ENCODE data around the gene AHI1. TPM values are rescaled to one million over a fixed set of nuclear protein-coding genes. Genes with fewer than 3 reads are reported as not detected.
"Not testable (repeated sequence)": the region's sequence is repeated elsewhere in the genome, so short reads cannot be mapped to it uniquely, and the experiment has no call there.

Gene AHI1
- total RNA-seq, 1 donor from 2014 or later, result 5.2 TPM

DNA sequence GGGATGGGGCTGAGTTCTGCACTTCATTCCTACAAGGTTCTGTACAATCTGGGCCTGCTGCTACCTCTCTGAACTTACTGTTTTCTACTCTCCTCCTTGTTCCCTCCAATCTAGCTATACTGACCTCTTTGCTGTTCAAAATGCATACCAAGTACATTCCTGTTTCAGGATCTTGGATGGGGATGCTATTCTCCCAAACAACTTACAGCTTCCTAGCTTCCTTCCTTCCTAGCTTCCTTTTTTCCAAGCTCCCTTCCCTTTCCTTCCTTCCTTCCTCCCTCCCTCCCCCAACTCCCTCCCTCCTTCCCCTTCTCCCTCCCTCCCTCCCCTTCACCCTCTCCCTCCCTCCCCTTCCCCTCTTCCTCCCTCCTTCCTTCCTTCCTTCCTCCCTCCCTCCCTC is 117.9 kb downstream of the AHI1 start:
- Histone ChIP-seq H3K4me3 (ENCODE audit: low read depth, low read length) (no peak overlapping the region), H3K27me3 (ENCODE audit: control insufficient read depth, insufficient read depth, low read length) (no peaks in the 10 kb centered on the region), H3K36me3 (ENCODE audit: control insufficient read depth, insufficient read depth, low read length) (no peaks in the 10 kb centered on the region)
- no peak for DNase-seq (ENCODE audit: low read depth)
- TF ChIP-seq, protein P1, sequence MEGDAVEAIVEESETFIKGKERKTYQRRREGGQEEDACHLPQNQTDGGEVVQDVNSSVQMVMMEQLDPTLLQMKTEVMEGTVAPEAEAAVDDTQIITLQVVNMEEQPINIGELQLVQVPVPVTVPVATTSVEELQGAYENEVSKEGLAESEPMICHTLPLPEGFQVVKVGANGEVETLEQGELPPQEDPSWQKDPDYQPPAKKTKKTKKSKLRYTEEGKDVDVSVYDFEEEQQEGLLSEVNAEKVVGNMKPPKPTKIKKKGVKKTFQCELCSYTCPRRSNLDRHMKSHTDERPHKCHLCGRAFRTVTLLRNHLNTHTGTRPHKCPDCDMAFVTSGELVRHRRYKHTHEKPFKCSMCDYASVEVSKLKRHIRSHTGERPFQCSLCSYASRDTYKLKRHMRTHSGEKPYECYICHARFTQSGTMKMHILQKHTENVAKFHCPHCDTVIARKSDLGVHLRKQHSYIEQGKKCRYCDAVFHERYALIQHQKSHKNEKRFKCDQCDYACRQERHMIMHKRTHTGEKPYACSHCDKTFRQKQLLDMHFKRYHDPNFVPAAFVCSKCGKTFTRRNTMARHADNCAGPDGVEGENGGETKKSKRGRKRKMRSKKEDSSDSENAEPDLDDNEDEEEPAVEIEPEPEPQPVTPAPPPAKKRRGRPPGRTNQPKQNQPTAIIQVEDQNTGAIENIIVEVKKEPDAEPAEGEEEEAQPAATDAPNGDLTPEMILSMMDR (IDR thresholded peaks at IDR 0.05; ENCODE audit: insufficient read depth, low read length, poor library complexity, severe bottlenecking), result no peak

DNA sequence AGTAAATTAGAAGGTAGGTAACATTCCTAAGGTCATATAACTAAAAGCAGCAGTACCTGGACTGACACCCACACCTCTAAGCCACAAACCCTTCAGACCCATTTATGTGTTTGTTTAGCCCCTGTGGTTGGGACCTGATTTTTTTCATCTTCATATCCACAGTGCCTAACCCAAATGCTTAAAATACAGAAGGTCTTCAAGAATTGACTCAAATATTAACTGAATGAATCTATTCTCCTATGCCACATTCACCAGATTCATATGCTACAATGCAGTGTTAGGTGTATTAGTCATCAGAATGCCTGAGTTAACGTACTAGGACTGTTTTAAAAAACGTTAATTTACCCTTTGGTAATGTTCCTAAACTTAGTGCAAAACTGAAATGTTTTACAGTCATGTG is 124.8 kb downstream of the AHI1 start:
- Histone ChIP-seq H3K27me3 (ENCODE audit: control insufficient read depth, insufficient read depth, low read length) (no peaks in the 10 kb centered on the region), H3K4me3 (ENCODE audit: low read depth, low read length) (no peak overlapping the region), H3K36me3 (ENCODE audit: control insufficient read depth, insufficient read depth, low read length) (no peaks in the 10 kb centered on the region)
- no peak for DNase-seq (ENCODE audit: low read depth)
- TF ChIP-seq, protein P1 (IDR thresholded peaks at IDR 0.05; ENCODE audit: insufficient read depth, low read length, poor library complexity, severe bottlenecking), result no peak

DNA sequence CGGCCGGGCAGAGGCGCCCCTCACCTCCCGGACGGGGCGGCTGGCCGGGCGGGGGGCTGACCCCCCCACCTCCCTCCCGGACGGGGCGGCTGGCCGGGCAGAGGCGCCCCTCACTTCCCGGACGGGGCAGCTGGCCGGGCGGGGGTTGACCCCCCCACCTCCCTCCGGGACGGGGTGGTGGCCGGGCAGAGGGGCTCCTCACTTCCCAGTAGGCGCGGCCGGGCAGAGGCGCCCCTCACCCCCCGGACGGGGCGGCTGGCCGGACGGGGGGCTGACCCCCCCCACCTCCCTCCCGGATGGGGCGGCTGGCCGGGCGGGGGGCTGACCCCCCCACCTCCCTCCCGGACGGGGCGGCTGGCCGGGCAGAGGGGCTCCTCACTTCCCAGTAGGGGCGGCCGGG is 133.9 kb downstream of the AHI1 start:
- H3K27me3 ChIP-seq (ENCODE audit: control insufficient read depth, insufficient read depth, low read length); H3K36me3 ChIP-seq (ENCODE audit: control insufficient read depth, insufficient read depth, low read length); H3K4me3 ChIP-seq (ENCODE audit: low read depth, low read length); DNase-seq (ENCODE audit: low read depth): not testable (repeated sequence)

DNA sequence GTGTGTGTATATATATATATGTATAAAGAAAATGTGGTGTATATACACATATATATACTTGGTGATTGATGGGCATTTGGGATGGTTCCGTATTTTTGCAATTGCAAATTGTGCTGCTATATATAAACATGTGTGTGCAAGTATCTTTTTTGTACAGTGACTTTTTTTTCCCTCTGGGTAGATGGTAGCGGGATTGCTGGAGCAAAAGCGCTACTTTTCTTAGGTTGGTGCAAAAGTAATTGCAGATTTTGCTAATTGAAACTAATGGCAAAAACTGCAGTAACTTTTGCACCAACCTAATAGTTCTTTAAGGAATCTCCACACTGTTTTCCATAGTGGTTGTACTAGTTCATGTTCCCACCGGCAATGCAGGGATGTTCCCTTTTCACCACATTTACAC is 135.4 kb downstream of the AHI1 start:
- H3K27me3 ChIP-seq (ENCODE audit: control insufficient read depth, insufficient read depth, low read length), result no peaks in the 10 kb centered on the region
- no peak for DNase-seq (ENCODE audit: low read depth)
- no peaks in the 10 kb centered on the region for H3K36me3 ChIP-seq (ENCODE audit: control insufficient read depth, insufficient read depth, low read length)
- TF ChIP-seq, protein P1 (IDR thresholded peaks at IDR 0.05; ENCODE audit: insufficient read depth, low read length, poor library complexity, severe bottlenecking), result no peak
- no peak overlapping the region for H3K4me3 ChIP-seq (ENCODE audit: low read depth, low read length)

DNA sequence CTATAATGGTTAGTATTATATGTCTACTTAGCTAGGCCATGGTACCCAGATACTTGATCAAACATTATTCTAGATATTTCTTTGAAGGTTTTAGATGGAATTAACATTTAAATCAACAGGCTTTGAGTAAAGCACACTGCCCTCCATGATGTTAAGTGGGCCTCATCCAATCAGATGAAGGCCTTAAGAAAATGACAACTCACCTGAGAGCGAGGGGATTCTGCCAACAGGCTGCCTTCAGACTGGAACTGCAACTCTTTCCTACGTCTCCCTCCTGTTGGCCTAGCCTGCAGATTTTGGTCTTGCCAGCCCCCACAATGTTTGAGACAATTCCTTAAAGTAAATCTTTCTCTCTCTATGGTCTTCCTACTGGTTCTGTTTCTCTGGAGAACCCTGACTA is 137.3 kb downstream of the AHI1 start:
- no peaks in the 10 kb centered on the region for H3K27me3 ChIP-seq (ENCODE audit: control insufficient read depth, insufficient read depth, low read length)
- no peaks in the 10 kb centered on the region for H3K36me3 ChIP-seq (ENCODE audit: control insufficient read depth, insufficient read depth, low read length)
- H3K4me3 ChIP-seq (ENCODE audit: low read depth, low read length), result no peak overlapping the region
- no peak for DNase-seq (ENCODE audit: low read depth)
- TF ChIP-seq, protein P1 (IDR thresholded peaks at IDR 0.05; ENCODE audit: insufficient read depth, low read length, poor library complexity, severe bottlenecking), result no peak

DNA sequence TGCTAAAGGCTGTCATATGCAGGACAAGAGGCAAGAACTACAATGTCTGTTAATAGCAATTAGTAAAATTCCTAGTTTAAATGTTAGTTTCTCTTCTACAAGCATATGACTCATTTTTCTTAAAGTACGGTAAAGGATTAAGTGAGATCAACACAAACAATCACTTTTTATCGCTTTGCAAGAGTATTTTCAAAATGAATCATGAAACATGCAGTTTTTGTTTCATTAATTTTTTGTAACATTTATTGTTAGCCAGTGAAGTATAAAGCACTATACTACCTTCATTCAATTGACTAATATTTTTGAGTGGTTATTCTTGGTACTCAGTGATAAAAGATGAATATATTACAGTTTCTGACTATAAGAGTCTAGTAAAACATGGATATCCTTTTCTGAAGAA is 138.6 kb downstream of the AHI1 start:
- TF ChIP-seq, protein P1 (IDR thresholded peaks at IDR 0.05; ENCODE audit: insufficient read depth, low read length, poor library complexity, severe bottlenecking), result no peak
- H3K4me3 ChIP-seq (ENCODE audit: low read depth, low read length), result no peak overlapping the region
- H3K27me3 ChIP-seq (ENCODE audit: control insufficient read depth, insufficient read depth, low read length), result no peaks in the 10 kb centered on the region
- H3K36me3 ChIP-seq (ENCODE audit: control insufficient read depth, insufficient read depth, low read length), result no peaks in the 10 kb centered on the region
- no peak for DNase-seq (ENCODE audit: low read depth)

Measured in kidney epithelial cell (primary cell).